Measurements from ENCODE around the gene SEPTIN1. TPM values are rescaled to one million over a fixed set of nuclear protein-coding genes. Genes with fewer than 3 reads are reported as not detected.

The SEPTIN1 gene
- total and polyA plus RNA-seq, 2 of the 13 experiments (the other 11 are each of a cell fraction or from before 2014, with no cell fraction given) = 0.18 to 0.67 TPM

DNA sequence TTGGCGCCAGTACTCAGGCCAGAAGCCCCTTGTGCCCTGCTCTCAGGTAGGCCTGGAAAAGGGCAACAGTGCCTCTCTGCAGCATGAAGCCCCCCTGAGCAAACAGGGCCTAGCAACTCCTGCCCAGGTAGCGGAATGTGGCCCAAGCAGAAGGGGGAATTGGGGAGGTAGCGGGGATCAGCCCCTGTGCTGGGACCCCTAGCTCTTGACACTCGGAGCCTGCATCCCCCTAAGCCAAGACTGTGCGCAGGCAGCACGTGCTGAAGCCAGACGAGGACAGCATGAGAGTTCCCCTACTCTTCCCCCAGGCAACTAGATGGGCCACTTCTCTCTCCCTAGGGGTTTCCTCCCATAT lies 26.4 kb downstream of the SEPTIN1 start (continued):
- TF ChIP-seq ZNF790 (CRISPR knock-in tag; IDR thresholded peaks at IDR 0.05; ENCODE audit: borderline replicate concordance) = peak; percentile 58; the same call in 1 of the 2 replicates
- peak; percentile 52; the same call in 1 of the 2 replicates for TF ChIP-seq ZFX (CRISPR knock-in tag; IDR thresholded peaks at IDR 0.05; ENCODE audit: low read depth)
- TF ChIP-seq, protein P1, sequence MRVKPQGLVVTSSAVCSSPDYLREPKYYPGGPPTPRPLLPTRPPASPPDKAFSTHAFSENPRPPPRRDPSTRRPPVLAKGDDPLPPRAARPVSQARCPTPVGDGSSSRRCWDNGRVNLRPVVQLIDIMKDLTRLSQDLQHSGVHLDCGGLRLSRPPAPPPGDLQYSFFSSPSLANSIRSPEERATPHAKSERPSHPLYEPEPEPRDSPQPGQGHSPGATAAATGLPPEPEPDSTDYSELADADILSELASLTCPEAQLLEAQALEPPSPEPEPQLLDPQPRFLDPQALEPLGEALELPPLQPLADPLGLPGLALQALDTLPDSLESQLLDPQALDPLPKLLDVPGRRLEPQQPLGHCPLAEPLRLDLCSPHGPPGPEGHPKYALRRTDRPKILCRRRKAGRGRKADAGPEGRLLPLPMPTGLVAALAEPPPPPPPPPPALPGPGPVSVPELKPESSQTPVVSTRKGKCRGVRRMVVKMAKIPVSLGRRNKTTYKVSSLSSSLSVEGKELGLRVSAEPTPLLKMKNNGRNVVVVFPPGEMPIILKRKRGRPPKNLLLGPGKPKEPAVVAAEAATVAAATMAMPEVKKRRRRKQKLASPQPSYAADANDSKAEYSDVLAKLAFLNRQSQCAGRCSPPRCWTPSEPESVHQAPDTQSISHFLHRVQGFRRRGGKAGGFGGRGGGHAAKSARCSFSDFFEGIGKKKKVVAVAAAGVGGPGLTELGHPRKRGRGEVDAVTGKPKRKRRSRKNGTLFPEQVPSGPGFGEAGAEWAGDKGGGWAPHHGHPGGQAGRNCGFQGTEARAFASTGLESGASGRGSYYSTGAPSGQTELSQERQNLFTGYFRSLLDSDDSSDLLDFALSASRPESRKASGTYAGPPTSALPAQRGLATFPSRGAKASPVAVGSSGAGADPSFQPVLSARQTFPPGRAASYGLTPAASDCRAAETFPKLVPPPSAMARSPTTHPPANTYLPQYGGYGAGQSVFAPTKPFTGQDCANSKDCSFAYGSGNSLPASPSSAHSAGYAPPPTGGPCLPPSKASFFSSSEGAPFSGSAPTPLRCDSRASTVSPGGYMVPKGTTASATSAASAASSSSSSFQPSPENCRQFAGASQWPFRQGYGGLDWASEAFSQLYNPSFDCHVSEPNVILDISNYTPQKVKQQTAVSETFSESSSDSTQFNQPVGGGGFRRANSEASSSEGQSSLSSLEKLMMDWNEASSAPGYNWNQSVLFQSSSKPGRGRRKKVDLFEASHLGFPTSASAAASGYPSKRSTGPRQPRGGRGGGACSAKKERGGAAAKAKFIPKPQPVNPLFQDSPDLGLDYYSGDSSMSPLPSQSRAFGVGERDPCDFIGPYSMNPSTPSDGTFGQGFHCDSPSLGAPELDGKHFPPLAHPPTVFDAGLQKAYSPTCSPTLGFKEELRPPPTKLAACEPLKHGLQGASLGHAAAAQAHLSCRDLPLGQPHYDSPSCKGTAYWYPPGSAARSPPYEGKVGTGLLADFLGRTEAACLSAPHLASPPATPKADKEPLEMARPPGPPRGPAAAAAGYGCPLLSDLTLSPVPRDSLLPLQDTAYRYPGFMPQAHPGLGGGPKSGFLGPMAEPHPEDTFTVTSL (CRISPR knock-in tag; IDR thresholded peaks at IDR 0.05; ENCODE audit: borderline replicate concordance) = peak; percentile 14; the same call in 1 of the 2 replicates
- TF ChIP-seq, protein P2, sequence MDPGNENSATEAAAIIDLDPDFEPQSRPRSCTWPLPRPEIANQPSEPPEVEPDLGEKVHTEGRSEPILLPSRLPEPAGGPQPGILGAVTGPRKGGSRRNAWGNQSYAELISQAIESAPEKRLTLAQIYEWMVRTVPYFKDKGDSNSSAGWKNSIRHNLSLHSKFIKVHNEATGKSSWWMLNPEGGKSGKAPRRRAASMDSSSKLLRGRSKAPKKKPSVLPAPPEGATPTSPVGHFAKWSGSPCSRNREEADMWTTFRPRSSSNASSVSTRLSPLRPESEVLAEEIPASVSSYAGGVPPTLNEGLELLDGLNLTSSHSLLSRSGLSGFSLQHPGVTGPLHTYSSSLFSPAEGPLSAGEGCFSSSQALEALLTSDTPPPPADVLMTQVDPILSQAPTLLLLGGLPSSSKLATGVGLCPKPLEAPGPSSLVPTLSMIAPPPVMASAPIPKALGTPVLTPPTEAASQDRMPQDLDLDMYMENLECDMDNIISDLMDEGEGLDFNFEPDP (CRISPR knock-in tag; conservative IDR thresholded peaks at IDR 0.05) = 0 out of 2 replicates have a peak, but pooled peaks have one; percentile 70
- TF ChIP-seq MED8 (CRISPR knock-in tag; IDR thresholded peaks at IDR 0.05; ENCODE audit: insufficient replicate concordance) = no peak
- TF ChIP-seq, protein P3, sequence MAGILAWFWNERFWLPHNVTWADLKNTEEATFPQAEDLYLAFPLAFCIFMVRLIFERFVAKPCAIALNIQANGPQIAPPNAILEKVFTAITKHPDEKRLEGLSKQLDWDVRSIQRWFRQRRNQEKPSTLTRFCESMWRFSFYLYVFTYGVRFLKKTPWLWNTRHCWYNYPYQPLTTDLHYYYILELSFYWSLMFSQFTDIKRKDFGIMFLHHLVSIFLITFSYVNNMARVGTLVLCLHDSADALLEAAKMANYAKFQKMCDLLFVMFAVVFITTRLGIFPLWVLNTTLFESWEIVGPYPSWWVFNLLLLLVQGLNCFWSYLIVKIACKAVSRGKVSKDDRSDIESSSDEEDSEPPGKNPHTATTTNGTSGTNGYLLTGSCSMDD (CRISPR knock-in tag; IDR thresholded peaks at IDR 0.05) = 0 out of 2 replicates have a peak, but pooled peaks have one; percentile 50
- TF ChIP-seq, protein P4, sequence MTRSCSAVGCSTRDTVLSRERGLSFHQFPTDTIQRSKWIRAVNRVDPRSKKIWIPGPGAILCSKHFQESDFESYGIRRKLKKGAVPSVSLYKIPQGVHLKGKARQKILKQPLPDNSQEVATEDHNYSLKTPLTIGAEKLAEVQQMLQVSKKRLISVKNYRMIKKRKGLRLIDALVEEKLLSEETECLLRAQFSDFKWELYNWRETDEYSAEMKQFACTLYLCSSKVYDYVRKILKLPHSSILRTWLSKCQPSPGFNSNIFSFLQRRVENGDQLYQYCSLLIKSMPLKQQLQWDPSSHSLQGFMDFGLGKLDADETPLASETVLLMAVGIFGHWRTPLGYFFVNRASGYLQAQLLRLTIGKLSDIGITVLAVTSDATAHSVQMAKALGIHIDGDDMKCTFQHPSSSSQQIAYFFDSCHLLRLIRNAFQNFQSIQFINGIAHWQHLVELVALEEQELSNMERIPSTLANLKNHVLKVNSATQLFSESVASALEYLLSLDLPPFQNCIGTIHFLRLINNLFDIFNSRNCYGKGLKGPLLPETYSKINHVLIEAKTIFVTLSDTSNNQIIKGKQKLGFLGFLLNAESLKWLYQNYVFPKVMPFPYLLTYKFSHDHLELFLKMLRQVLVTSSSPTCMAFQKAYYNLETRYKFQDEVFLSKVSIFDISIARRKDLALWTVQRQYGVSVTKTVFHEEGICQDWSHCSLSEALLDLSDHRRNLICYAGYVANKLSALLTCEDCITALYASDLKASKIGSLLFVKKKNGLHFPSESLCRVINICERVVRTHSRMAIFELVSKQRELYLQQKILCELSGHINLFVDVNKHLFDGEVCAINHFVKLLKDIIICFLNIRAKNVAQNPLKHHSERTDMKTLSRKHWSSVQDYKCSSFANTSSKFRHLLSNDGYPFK (CRISPR knock-in tag; IDR thresholded peaks at IDR 0.05; ENCODE audit: borderline replicate concordance) = peak; percentile 84
- TF ChIP-seq, protein P5, sequence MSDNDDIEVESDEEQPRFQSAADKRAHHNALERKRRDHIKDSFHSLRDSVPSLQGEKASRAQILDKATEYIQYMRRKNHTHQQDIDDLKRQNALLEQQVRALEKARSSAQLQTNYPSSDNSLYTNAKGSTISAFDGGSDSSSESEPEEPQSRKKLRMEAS (IDR thresholded peaks at IDR 0.05) = peak; percentile 38; the same call in 1 of the 2 replicates
- 0 out of 2 replicates have a peak, but pooled peaks have one; percentile 5 for TF ChIP-seq ZNF256 (CRISPR knock-in tag; conservative IDR thresholded peaks at IDR 0.05)
- no peak for TF ChIP-seq SRY (CRISPR knock-in tag; IDR thresholded peaks at IDR 0.05)
- TF ChIP-seq PHF8 (CRISPR knock-in tag; IDR thresholded peaks at IDR 0.05) = peak; percentile 3; the same call in 1 of the 2 replicates
- no peak for TF ChIP-seq PPARG (CRISPR knock-in tag; conservative IDR thresholded peaks at IDR 0.05)
- TF ChIP-seq ZNF83 (CRISPR knock-in tag; IDR thresholded peaks at IDR 0.05; ENCODE audit: borderline replicate concordance) = 0 out of 2 replicates have a peak, but pooled peaks have one; percentile 72
- 0 out of 2 replicates have a peak, but pooled peaks have one; percentile 13 for TF ChIP-seq SIN3A (IDR thresholded peaks at IDR 0.05; ENCODE audit: borderline replicate concordance, low read depth, low read length)
